GM21825 (cell line): Measurements from ENCODE around the gene KANK3.

Source experiments
- ATAC-seq: cut with Tn5 transposase; IDR thresholded peaks from one replicate; pipeline ENCODE4 v1.9.1; 2021; ENCODE audit warnings: mild to moderate bottlenecking, moderate library complexity; ENCODE audit not compliant: unreplicated experiment

Gene KANK3

GRCh38 chr19:8340341-8341096 lies 2.5 kb downstream of the KANK3 start:
- no peak for ATAC-seq

DNA sequence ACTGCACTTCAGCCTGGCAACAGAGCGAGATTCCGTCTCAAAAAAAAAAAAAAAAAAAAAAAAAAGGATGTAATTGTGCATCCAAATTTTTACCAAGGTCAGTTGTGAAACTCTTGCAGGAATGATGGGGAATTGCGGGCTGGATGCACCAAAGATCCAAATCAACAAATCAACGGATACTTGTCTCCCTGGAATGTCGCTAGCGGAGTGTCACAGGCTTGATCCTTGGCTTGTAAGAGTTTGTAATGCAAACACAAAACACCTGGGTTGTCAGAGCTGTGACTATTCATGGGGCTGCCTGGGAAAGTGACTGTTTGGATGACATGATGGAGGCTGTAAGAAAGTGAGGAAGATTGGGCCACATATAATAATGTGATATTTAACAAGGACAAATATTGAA lies 4.2 kb downstream of the KANK3 start:
- ATAC-seq = no peak

GRCh38 chr19:8337728-8338127 lies 5.3 kb downstream of the KANK3 start:
- no peak for ATAC-seq

GRCh38 chr19:8336660-8337059 lies 6.4 kb downstream of the KANK3 start:
- no peak for ATAC-seq

DNA sequence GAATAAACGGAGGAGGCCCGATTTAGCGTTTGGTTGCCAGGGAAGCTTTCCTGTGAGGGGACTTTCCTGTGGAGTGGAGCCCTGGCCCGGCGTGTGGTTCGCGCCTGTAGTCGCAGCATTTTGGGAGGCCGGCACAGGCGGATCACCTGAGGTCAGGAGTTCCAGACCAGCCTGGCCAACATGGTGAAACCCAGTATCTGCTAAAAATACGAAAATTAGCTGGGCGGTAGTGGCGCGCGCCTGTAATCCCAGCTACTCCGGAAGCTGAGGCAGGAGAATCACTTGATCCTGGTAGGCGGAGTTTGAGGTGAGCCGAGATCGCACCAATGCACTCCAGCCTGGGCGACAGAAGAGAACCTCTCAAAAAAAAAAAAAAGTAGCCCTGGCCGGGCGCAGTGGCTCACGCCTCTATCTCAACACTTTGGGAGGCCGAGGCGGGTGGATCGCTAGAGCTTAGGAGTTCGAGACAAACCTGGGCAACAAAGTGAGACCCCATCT lies 6.9 kb downstream of the KANK3 start:
- ATAC-seq = no peak

DNA sequence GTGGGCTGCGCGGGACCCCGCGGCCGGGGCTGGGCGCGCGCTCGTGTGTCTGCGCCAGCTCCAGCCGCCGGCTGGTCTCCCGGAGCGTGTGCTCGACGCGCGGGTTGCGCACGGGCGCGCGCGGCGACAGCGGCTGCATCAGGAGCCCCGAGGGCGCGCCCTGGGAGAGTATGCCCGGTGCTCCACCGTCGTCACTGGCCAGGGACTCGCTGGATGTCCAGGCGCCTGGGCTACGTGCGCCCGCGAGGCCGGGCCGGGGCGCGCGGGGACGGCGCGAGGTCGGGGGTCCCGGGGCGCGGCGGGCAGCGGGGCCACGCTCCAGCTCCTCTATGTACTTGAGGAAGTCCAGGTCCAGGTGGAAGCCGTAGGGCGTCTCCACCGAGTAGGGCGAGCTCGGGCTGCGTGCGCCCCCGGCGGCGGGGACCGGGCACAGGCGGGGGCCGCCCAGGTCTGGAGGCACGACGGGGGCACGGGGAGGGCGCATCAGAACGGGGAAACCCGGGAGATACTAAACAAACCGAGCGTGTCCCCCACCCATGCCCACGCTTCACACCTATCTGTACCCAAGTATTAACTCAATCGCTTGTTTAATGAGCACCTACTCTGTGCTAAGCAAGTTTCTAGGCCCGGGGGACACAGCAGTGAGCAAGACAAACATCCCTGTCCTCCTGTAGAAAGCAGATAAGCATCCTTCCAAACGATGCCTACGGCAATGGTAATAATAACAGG lies 7.6 kb downstream of the KANK3 start:
- ATAC-seq = no peak

- ATAC-seq = no peak
Observed at GRCh38 chr19:8334458-8335342, 8.4 kb downstream of the KANK3 start.

DNA sequence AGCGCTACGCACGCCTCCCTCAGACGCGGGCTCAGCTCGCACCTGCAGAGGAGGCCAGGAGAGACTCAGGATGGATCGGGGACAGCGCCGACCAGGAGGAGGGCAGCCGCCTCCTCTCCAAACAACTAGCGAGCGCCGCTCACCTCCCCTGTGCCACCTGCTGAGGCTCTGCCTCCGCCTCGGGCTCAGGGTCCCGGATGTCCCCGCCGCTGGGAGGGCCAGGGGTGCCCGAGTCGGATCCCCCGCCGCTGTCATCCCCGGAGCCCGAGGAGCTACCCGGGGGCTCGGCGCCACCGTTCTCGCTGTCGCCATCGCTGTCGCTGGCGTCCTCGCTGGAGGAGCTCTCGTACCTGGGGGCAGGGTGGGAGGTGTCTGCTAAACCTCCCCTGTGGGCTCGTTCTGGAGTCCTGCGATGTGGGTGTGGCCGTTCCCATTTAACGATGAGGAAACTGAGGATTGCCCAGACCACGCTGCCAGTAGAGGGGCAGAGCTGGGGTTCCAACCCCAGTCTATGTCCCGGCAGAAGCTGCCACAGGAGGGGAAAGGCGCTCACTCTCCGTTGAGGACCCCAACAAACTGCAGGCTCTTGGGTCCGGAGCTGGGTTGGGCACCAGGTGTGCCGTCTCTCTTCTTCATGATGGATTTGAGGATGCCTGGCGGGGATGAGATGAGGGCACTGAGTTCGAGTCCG lies 9.2 kb downstream of the KANK3 start:
- ATAC-seq = no peak

DNA sequence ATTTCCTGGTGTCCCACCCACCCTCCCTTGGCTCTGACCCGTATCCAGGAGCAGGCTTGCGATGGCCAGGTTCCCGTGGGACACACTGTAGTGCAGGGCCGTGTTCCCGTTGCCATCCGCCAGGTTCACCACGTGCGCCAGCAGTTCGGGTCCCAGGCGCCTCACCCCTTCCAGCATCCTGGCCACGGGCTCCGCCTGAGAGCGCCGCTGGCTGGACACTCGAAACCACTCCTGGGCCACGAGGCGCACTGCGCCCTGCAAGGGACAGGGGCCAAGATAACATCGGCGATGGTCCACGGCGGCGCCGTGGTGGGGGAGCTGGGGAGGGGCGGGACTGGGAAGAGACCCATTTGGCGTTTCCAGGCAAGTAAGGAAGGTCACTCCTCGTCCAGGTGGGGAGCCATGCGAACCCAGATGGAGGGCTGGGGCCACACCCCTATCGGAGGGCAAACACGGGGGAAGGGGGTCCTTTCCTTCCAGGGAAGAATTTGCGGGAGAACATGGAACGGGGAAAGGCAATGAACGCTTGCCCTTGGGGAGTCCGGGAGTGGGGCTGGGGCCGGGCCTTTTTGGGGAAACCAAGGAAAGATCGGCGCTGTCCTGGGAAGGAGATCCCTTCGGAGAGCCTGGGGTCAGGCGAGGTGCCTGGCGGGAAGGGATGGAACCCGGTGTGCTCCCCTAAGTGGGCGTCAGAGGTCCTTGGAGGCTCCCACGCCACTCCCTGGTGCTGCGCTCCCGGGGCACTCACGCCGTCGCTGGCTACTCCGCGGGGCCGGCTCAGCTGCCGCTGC lies 9.9 kb downstream of the KANK3 start:
- ATAC-seq = no peak

- no peak for ATAC-seq
Observed at GRCh38 chr19:8331263-8331845, 11.7 kb downstream of the KANK3 start.

GRCh38 chr19:8329996-8330395 lies 13.1 kb downstream of the KANK3 start:
- ATAC-seq = no peak

DNA sequence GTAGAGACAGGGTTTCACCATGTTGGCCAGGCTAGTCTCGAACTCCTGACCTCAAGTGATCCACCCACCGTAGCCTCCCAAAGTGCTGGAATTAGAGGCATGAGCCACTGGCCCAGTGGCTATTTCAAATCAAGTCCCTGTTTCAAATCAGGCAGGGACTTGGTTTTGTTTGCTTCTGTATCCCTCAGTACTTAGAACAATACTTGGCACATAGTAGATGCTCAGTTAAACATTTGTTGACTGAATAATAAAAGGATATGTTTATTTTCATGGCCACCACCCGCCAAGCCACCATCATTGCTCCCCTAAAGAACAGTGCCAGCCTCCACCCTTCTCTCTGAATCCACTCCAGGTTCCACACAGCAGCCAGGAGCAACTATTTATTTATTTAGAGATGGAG lies 17.6 kb downstream of the KANK3 start:
- ATAC-seq = no peak

GRCh38 chr19:8324186-8325050 lies 18.6 kb downstream of the KANK3 start:
- ATAC-seq = no peak

- ATAC-seq = no peak
Observed at GRCh38 chr19:8323781-8324185, 19.3 kb downstream of the KANK3 start.

DNA sequence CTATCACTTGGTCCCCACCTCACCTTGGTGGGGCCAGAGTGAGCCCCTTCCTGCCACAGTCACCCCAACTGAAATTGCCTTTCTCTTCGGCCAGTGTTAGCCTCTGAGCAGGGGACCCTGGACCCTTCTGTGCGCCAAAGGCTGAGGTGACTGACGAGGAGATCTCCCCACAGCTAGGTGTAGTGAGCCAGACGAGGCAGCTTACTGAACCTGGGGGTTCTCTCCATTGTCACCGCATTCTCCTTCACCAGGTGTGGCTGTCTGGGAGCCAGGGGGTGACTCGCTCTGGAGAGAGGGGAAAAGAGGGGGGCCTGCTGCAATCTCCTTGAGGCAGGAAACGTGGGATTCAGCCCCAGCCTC lies 20.4 kb downstream of the KANK3 start:
- no peak for ATAC-seq

DNA sequence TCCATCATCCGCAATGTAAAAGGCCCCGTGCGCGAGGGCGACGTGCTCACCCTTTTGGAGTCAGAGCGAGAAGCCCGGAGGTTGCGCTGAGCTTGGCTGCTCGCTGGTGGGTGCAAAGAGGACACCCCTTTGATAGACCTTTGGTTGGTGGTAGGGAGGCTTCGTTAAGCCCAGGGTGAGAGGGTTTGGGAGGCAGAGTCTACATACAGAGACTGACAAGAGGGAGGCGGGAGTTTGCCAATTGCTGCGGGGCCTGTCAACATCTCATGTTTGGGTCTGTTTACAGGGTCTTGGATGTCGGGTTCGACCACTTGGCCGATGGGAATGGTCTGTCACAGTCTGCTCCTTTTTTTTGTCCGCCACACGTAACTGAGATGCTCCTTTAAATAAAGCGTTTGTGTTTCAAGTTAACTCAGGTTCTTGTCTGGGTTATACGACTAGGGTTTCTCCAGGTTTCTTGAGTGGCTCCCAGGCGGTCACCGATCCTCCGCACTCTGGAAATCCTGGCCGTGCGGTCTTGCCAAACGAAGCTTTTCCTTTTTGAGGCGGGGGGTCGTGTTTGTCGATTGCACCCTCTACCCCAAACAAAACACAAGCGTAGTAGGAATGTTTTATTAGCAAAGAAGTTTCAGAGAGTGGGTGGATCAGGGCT lies 20.9 kb downstream of the KANK3 start:
- no peak for ATAC-seq

GRCh38 chr19:8321067-8321985 lies 21.7 kb downstream of the KANK3 start, which contains the start of the genes NDUFA7 and RPS28:
NDUFA7 (minus strand) TSS chr19:8321375; CDS start chr19:8321358, 17 bp downstream.
RPS28 (plus strand) TSS chr19:8321496; CDS start chr19:8321531, 35 bp downstream.
- peak; percentile 83 for ATAC-seq
